Stimulated activated CD8-positive, alpha-beta memory T cell treated with anti-CD3 and anti-CD28 coated beads, Interleukin-4, amount 100 ng/mL, for 24 hours (primary cell): Measurements from ENCODE around the gene PRND.
"Not testable (repeated sequence)": the region's sequence is repeated elsewhere in the genome, so short reads cannot be mapped to it uniquely, and the experiment has no call there.

ENCODE experiments used
- DNase-seq: peaks from one replicate; pipeline ENCODE4 v3.0.0-alpha.2; 2020; ENCODE audit warnings: low read depth

The PRND gene

DNA sequence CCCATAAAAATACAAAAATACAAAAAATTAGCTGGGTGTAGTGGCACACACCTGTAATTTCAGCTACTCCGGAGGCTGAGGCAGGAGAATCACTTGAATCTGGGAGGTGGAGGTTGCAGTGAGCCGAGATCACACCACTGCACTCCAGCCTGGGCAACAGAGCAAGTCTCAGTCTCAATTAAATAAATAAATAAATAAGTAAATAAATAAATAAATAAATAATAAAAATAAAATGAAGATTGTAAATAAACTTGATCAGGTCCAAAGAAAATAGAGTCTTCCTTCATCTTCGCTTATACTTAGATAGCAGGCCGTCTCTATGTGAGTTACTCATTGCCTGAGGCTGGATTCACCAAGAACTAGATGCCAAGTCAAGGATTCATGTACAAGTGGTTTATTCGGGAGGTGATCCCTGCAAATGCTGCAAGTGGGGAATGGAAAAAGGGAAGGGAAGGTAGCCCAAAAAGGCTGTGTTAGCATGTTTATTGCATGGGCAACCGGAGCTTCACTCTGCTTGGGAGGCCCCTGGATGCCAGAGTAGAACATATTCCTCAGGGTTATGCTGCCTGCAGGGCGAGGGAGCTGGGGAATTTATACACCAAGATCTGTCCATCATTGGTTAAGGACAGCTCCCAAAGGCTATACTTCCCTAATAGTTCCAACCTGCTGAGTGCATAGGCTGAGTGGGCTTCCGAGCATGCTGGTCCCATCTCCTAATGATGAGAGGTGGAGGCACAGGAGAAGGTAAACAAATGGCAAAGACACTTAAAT is 16.3 kb downstream of the PRND start:
- no peak for DNase-seq

DNA sequence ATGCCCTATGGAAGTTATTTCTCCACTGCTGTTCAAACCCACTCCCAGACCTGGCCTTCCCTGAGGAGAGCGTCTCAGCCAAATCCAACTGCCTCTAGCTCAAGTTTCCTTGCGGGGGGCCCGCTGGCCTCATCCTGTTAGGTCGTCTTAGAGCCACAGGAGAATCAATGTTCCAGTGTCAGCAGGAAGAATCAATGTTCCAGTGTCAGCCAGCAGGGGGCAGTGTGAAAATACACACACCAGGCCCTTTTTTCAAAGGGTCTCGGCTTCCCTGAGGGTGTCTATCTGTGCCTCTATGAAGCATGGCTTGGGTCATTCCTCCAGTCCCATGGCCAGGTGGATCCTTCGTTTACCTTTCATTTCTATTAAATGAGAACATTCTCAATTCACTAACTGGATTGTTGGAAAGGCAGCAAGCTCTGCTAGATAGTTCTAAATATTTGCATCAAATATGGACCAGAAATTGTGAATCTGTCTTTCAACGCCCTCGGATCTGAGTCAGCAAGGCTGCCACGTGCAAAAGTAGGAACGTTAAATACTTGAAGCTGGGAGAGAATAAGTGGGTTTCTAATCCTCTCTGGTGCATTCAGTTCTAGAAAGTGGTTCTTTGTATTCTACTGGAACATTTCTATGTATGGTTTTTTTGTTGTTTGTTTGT is 19.2 kb downstream of the PRND start:
- DNase-seq = peak; percentile 41

DNA sequence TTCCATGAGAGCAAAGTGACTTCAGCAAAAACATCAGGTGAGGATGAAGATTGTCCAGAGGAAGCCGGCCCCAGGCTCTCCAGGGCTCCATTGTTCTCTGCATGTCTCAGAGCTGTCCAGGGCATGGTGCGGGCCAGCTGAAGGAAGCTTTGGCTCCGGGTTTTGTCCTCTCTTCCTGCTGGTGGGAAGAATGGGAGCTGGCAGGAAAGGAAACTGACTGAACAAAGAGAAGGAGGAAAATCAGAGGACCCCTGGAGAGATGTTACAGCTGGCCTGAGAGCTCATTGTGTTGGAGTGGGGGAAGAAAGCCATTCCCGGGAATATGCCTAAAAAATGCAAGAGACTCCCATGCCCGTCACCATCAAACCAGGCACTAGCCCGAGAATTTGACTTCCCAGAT is 27.1 kb downstream of the PRND start:
- no peak for DNase-seq

DNA sequence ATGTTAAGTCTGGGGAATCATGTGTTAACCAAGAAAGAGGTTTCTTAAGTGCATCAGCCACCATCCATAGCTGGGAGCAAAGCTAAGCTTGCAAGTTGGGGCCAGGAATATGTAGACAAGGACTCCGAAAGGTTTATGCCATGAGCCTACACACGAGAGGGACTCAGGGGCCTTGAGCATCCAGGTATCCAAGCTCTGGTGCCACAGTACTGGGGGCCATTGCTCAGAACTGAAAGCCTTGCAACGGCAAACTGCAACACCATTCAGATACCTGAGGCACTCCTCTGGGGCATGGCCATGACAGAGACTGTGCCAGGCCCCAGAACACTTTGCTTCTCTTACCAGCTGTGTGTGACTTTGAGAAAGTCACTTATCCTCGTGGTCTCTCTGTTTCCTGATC is 27.6 kb downstream of the PRND start:
- DNase-seq = no peak

DNA sequence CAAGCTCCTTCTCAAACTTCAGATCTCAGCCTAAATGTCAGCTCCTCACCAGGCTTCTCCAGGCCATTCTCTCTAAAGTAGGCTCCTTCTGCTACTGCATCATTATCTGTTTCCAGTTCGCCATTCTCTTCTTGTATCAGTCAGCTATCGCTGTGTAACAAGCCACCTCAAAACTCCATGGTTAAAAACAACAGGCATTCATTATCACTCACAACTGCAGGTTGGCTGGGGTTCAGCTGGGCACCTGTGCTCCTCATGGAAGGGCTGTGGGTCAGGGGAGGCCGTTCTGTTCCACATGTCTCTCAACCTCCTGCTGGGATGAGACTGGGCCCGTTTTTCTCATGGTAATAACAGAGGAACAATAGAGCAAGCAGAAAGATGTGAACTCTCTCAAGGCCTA is 28.7 kb downstream of the PRND start:
- no peak for DNase-seq

DNA sequence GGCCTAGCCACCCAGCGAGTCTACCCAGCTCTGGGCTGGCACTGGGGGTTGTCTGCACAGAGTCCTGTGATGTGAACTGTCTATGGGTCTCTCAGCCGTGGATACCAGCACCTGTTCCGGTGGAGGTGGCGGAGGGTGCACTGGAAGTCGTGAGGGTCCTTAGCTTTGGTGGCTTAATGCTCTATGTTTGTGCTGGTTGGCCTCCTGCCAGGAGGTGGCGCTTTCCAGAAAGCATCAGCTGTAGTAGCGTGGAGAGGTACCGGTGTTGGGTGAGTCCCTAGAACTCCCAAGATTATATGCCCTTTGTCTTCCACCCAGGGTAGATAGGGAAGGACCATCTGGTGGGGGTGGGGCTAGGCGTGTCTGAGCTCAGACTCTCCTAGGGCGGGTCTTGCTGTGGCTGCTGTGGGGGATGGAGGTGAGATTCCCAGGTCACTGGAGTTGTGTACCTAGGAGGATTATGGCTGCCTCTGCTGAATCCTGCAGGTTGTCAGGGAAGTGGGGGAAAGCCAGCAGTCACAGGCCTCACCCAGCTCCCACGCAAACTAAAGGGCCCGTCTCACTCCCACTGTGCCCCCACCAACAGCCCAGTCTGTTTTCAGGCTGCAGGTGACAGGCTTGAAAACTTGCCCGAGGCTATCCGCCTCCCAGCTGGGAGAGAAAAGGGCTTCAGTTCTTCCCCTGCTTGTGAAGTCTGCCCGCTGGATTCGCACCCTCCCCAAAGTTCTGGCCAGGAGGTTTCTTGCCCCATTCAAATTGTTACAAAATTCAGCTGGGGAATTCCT is 37.6 kb downstream of the PRND start:
- peak; percentile 16 for DNase-seq

DNA sequence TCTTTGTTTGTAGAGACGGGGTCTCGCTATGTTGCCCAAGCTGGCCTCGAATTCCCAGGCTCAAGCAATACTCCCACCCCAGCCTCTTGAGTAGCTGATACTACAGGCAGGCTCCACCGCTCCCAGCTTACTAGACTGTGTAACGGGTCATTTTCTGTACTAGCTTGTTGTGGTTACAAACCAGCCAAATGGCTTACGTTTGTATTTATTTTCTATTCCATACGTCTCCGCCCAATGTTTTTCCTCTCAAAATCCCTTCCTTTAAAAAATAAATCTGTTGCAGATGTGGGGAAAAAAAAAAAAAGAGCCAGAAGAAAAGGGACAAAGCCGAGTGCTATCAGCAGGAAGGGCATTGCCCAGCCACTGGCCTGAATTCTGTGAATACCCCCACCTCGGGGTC is 41.6 kb downstream of the PRND start:
- DNase-seq = no peak

DNA sequence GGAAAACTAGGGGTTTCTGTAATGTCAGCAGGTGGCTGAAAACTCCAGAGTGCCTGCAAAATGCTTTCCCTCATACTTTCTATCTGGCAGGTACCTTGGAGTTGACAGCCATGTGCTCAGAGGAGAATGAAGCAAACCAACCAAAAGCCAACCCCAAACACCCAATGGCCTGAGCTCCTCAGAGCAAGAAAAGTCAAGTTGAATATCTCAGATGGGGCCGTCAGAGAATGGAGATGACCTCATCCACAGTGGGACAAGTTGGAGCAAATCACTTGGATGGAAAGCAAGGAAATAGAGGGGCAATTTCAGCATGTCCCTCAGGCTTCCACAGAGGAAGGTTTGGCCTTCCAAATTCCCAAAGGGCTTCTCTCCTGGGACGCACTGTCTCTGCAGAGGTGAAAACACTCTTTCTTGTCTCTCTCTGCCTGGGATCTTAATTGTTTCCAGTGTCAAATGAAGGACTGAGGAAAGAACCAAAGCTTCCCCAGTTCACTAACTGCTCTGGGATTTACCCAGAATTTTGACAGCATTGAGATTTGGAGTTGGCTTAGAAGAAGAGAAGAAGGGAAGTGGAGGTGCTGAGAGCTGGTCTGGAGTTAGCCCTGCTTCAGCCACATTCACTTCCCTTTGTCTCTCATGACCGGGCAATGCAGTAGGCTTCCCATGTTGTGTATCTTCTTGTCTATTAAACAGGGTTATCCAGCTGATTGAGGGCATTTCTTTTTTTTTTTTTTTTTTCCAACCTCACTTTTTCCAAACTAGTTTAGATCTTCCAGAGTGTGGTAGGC is 42.2 kb downstream of the PRND start:
- DNase-seq = no peak

DNA sequence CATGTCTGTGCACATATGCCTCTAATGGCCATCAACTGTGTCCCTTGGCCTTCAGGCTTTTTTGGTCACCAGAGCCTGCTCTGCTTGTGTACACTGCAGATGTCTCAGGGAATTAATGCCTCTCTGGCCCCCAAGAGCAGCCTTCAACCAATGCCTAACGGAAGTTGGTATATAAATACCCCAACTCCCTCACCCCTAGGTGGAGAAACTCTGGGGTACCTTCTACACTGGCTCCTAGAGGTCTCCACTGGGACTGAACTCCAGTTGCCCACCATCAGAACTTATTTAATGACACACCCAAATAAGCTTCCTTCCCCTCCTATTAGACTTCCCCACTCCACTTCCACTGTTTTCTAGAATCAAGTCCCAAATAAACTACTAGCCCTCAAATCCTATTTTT is 43.1 kb downstream of the PRND start:
- no peak for DNase-seq

DNA sequence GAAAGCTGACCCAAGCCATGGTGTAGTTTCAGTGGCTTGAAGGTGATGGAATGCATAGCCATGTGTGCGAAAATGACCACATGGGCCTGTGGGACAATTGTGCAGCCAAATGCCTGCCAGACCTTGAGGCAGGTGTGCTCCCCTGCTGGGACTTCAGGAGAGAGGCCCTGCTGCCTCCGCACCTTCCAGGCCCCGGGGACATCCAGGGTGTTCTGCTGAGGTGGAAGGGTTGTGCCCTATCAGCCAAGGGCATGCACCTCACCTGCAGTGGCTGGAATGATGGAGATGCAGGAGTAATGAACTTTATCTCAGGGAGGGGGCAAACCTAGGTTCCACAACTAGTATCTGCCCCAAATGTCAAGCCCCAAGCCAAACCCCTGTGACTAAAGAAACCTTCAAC is 44.0 kb downstream of the PRND start:
- DNase-seq = no peak

DNA sequence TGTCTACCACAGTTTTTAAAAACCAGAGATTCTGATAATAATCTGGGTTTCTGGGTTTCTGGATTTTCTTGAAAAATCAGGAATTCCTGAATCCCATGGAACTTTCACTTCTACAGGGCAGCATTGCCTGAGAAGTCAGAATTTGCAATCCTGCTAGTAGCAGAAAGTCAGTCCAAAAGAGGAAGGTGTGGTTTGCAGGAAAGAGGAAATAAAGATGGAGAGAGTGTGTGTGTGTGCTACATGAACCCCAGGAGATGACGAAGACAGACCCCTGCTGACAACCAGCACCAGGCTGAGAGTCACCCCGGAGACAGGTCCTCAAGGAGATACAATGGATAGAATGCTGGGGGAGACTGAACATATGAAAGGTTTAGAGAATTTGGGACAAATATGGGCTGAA is 44.9 kb downstream of the PRND start:
- DNase-seq = no peak

DNA sequence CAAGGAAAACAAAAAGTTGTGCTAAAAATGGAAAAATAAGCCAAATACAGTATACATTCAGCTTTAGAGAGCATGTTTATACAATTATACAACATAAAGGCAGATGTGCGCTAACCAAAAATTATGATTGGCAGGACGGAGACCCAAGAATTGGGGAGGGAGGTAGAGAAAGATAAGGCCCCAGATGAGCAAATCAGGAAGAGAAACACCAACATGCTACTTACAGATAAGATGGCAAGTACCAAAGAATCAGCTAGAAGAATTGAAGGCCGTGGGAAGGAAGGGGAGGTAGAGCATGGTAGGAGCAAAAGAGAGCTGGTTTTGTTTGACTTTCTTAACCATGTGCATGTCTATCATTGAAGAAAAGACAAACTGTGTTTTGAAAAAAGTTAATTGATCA is 45.4 kb downstream of the PRND start:
- no peak for DNase-seq

DNA sequence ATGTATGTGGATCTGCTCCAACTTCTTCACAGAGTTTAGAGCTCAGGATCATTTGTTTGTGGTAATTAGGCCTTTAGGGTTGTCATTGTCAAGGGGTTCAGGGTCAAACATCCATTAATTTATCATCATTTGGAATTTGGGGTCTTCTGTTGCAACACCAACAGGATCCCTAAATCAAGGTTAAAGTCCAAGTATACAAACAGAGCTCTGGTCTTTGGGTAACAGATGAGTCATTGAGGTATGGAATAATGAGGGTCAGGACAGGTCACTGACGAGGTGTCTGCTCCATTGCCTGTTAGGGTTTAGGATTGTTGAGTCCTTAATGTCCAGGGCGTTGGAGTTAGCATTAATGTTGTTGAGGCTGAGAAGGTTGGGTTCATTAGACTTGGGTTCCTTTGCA is 47.6 kb downstream of the PRND start:
- no peak for DNase-seq

DNA sequence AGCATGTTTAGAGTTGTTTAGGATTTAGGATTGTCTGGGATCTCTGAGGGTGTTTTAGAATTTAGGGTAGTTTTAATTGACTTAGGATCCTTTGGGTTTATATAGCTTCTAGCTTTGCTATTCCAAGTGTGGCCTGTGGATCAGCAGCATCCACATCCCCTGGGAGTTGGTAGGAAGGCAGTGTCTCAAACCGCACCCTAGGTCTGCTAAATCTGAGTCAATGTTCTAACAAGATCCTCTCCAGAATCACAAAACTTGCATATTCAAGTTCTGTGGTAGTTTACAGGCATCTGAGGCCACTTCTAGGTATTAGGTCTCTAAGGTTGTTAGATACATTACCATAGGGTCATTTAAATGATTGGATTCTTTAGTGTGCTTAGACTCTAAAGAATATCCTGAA is 48.3 kb downstream of the PRND start:
- DNase-seq = no peak

DNA sequence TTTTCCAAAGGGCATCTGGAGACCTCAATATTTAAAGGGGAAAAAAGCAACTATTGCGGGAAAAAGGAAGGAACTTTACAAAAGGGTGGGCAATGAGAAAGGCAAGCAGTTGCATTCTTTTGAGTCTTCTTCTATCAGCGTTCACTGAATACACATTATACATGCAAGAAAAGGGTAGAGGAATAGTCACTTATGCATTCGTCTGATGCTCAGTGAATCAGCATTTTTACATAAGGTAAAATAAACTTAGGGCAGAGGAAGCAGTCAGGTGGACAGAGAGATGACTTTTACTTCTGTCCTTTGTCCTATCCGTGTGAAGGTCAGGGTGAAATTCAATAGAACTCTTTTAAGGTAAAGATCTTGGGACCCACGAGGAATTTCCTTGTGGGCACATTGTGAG is 49.3 kb downstream of the PRND start:
- no peak for DNase-seq

DNA sequence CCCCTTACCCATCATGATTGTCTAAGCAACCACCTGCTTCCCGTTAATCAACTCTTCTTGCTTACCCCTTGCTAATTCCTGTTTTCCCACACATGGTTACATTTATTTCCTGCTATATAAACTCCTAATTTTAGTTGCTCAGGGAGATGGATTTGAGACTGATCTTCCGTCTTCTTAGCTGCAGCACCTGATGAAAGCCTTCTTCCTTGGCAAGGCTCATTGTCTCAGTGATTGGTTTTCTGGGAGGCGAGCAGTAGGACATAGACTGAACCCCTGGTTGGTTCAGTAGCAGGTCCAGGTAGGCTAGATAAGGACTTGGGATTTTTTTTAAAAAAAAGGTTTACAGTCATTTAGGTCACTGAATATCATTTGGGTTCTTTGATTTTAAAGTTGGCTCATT is 50.4 kb downstream of the PRND start:
- no peak for DNase-seq

DNA sequence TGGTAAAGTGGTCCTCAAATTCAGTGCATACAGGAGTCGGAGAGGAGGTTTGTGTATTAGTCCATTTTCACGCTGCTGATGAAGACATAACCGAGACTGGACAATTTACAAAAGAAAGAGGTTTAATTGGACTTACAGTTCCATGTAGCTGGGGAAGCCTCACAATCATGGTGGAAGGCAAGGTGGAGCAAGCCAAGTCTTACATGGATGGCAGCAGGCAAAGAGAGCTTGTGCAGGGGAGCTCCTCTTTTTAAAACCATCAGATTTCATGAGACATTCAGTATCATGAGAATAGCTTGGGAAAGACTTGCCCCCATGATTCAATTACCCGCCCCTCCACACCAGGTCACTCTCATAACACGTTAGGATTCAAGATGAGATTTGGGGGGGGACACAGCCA is 51.3 kb downstream of the PRND start:
- DNase-seq = not testable (repeated sequence)

DNA sequence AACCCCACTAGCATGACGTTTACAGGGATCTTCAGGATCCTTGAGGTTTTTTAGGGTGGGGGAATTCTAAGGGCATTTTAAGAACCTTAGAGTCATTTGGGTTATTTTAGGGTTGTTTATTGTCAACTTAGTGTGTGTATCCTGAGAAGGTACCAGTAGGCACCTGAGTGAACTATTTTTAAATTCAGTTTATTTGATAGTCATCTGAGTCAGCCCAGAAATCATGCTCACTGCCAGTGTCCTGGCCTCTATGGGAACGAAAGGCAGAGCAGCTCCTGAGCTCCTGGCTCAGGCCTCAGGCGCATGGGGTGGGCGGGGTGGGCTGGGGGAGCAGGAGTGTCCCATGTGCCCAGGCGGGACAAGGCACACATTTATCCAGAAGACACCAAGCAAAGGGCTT is 52.0 kb downstream of the PRND start:
- no peak for DNase-seq

DNA sequence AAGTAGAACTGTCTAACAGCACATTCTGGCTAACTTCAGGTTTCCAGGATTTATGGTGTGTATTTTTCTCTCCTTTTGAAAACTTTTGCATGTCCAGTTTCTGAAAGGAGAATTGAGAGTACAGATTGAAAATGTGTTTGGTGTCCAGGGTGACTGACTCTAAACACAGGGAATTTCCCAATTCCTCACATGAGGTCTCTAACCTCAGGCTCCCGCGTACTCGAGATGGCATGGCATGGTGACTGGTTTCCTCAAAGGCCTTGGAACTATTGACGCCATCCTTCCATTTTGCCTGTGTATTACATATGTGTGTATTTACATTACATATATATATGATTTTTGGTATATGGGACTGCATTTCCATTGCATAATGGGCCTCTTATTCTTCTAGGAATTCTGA is 52.5 kb downstream of the PRND start:
- no peak for DNase-seq

DNA sequence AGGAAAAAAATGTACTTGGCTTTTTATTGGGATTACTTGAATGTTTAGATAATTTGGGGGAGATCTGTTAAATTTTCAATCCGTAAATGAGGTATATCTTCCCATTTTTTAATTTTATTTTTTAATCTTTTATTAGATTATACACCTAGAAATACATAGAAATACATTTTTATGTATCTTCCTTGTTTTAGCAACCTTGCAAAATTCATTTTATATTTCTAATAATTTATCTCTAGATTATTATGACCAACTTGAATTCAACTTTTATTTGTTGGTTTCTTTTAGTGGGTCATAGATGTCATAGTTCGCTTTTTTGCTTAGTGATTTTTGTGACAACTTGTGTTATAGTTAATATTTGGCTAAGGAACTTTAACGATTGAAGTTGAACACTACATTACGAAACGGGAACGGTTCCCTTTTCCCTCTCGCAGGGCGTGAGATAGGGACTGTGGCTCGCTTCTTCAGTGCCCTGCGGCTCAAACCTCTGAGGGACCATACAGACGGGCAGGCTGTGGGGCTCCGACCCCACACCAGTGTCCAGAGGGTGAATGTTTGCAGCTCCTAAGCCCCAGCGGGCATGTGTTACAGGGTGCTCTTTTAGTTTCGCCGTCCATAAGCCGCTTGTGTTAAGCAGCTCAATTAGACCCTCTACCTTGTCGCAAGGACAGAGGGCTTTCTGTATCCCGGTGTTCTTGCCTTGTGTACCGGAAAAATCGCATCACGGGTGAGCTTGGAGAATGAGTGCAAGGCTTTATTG is 53.8 kb downstream of the PRND start:
- DNase-seq = no peak

DNA sequence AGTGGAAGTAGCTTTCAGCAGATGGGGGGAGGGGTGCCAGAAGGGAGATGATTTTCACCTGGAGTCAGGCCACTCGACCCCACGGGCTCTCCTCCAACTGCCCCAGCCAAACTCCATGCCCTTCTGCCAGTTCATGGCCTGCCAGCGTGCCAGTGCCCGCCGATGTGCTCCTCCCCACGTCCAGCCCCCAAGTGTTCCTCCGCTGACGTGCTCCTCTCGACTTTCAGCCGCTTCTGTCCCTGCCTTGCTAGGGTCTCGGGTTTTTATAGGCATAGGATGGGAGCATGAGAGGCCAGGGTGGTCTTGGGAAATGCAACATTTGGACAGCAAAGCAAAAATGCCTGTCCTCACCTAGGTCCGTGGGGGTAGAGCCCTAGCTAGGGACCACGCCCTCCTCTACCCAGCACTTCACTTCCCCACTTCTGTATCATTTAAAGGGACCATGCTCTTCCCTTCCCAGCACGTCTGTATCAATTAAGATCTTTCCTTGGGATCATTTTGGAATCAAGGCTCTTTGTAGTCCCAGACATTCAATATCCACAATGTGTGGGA is 54.4 kb downstream of the PRND start:
- no peak for DNase-seq
